ENCODE data around the gene DNAJC22. TPM values are rescaled to one million over a fixed set of nuclear protein-coding genes. Genes with fewer than 3 reads are reported as not detected.

Gene DNAJC22
- total RNA-seq, 4 donors from 2014 or later: 1.8 TPM; not detected in 3

DNA sequence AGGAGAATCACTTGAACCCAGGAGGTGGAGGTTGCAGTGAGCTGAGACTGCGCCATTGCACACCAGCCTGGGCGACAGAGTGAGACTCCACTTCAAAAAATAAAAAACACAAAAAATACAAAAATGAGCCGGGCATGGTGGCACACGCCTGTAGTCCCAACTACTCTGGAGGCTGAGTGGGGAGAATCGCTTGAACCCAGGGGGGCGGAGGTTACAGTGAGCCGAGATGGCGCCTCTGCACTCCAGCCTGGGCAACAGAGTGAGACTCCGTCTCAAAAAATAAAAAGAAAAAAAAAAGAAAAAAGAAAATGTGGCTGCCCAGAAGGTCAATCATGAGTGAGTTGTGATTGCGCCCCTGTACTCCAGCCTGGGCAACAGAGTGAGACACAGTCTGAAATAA, 9.2 kb downstream of the DNAJC22 start:
- TF ChIP-seq, protein P1, sequence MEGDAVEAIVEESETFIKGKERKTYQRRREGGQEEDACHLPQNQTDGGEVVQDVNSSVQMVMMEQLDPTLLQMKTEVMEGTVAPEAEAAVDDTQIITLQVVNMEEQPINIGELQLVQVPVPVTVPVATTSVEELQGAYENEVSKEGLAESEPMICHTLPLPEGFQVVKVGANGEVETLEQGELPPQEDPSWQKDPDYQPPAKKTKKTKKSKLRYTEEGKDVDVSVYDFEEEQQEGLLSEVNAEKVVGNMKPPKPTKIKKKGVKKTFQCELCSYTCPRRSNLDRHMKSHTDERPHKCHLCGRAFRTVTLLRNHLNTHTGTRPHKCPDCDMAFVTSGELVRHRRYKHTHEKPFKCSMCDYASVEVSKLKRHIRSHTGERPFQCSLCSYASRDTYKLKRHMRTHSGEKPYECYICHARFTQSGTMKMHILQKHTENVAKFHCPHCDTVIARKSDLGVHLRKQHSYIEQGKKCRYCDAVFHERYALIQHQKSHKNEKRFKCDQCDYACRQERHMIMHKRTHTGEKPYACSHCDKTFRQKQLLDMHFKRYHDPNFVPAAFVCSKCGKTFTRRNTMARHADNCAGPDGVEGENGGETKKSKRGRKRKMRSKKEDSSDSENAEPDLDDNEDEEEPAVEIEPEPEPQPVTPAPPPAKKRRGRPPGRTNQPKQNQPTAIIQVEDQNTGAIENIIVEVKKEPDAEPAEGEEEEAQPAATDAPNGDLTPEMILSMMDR (IDR thresholded peaks at IDR 0.05; ENCODE audit: low read depth): no peak

DNA sequence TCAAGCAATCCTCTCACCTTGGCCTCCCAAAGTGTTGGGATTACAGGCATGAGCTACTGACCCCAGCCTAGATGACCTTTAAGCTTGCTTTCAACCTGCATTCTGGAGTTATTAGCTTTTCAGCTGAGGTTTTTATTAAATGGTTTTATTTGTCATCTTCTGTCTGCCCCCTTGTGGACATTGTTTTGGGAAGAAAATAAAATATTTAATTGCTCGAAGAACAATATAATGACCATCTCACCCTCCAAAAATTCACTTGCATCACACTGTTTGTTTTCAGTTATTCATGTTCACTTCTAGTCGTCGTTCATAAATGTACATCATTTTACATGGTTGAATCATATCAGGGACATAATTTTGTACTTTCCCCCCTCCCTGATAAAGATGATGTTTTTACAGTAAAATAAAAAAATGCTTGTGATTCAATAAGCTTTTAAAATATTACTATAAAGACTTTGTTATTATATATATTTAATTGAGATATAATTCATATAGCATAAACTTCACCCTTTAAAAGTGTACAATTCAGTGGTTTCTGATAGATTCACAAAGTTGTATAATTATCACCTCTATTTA, 10.5 kb downstream of the DNAJC22 start:
- TF ChIP-seq, protein P1 (IDR thresholded peaks at IDR 0.05; ENCODE audit: low read depth): no peak

DNA sequence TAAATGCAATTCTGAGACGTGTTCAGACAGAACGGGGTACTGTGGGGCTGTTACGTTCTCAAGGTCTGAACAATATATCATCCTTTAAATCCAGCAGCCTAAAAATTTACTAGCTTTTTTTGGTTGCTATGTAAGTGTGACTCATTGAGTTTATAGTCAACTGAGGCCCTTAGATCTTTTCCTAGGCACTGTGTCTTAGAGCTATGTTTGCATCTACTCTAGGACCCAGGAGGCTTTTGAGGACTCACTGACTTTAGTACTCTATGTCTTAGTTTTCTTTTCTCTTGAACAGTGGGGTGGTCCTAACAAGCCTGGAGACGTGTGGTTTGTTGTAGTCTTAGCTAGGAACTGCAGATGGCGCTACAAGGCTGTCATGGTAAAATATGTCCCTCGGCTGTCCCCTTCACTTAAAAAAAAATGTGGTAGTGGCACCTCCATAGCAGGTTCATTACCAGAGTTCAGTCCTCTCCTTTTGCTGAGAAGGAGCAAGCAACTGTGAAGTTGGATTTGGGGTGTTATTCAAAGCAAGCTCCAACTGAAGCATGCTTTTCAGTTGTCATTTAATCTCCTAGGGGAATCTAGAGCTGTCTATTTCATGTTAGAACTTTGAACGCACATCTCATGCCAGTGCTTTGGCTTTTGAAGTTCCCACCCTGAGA, 11.9 kb downstream of the DNAJC22 start:
- TF ChIP-seq, protein P1 (IDR thresholded peaks at IDR 0.05; ENCODE audit: low read depth): no peak

DNA sequence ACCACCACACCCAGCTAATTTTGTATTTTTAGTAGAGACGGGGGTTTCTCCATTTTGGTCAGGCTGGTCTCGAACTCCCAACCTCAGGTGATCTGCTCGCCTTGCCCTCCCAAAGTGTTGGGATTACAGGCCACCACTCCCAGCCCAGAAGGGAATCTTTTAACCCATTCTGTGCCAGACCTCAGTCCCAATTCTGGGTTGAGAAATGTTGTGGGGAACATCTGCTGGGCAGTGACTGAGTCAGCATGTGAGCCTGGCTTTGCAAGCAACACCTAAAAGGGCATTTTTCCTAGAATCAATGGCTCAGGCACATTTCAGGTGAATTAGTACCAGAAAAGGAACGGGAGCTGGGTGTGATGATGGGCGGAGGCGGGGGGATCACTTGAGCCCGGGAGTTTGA, 13.0 kb downstream of the DNAJC22 start:
- TF ChIP-seq, protein P1 (IDR thresholded peaks at IDR 0.05; ENCODE audit: low read depth): no peak

DNA sequence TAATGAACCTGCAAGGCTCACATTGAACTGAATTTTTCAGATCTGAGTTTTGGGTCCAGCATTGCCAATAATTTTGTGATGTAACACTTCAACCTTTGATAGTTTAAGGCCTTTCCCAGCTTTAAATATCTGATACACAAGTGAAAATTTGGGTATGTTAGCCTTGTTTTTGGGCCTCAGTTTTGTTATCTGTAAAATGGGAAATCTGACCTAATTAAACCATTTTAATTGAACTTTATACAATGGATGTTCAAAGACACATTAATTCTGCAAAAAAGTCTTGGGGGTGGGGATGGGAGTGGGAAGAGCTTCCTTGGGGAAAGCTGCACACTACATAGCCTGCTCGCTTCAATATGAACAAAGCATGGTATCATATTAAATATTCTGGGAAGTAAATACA, 15.4 kb downstream of the DNAJC22 start:
- TF ChIP-seq, protein P1 (IDR thresholded peaks at IDR 0.05; ENCODE audit: low read depth): no peak

DNA sequence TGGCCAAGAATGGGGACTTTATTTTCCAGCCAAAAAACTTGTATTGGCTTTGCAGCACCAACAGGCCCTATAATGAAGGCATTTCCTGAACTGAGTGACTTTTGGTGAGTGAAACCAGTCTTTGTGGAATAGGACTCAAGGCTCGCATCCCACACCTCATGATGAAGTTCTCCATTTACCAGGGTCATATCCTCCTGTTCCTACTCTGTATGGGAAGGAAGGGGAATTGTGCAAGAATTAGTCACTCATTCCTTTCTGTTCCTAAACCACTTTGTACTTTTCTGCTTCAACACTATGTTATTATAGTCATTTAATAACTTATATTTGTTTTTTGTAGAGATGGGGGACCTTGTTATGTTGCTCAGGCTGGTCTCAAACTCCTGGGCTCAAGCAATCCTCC, 18.3 kb downstream of the DNAJC22 start:
- TF ChIP-seq, protein P1 (IDR thresholded peaks at IDR 0.05; ENCODE audit: low read depth): no peak

DNA sequence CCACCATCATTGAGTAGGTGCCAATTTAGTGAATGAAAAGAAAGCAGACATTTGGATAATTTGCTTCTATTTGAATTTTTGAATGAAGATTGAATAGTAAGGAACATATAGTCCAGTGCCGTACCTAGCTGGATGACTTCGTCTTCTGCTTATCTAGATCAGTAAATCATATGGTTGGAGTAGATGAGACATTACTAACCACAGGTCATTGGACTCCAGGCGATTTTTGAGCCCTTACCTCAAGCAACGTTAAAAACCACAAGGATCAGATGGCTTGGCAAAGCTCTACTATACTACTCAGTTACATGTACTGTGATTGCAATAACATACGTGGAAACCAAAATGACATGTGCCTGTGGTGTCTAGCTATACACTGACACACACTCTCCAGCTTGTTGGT, 18.9 kb downstream of the DNAJC22 start:
- TF ChIP-seq, protein P1 (IDR thresholded peaks at IDR 0.05; ENCODE audit: low read depth): no peak

All from subcutaneous adipose tissue (tissue), 4 donors.